Stimulated activated CD4-positive, alpha-beta T cell treated with anti-CD3 and anti-CD28 coated beads, Interleukin-15, amount 100 ng/mL, for 48 hours (primary cell): ENCODE data around the gene SPN.
"Not testable (repeated sequence)": the region's sequence is repeated elsewhere in the genome, so short reads cannot be mapped to it uniquely, and the experiment has no call there.

Experiments
- DNase-seq, 2 donors: peaks; one replicate each; pipeline ENCODE4 v3.0.0-alpha.2; 2020; ENCODE audit warnings: low read depth in 2 of 2

The SPN gene

DNA sequence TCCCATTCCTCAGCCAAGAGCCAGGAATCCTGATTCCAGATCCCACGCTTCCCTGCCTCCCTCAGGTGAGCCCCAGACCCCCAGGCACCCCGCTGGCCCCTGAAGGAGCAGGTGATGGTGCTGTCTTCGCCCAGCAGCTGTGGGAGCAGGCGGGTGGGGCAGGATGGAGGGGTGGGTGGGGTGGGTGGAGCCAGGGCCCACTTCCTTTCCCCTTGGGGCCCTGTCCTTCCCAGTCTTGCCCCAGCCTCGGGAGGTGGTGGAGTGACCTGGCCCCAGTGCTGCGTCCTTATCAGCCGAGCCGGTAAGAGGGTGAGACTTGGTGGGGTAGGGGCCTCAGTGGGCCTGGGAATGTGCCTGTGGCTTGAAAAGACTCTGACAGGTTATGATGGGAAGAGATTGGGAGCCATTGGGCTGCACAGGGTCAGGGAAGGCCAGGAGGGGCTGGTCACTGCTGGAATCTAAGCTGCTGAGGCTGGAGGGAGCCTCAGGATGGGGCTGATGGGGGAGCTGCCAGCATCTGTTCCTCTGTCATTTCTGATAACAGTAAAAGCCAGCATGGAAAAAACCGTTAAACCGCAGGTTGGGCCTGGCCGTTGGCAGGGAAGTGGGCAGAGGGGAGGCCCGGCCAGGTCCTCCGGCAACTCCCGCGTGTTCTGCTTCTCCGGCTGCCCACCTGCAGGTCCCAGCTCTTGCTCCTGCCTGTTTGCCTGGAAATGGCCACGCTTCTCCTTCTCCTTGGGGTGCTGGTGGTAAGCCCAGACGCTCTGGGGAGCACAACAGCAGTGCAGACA, at the start of gene SPN:
Gene SPN, plus strand, starts transcription at position 232 of the 791 bp plus-strand sequence. Its CDS starts 482 bp downstream, at position 714.
- DNase-seq, result peak in 1 of 2 donors; percentile 21

- peak; percentile 83 to 93 for DNase-seq
These were observed 49.6 kb upstream of the SPN start for GRCh38 chr16:29613307-29614057.

DNA sequence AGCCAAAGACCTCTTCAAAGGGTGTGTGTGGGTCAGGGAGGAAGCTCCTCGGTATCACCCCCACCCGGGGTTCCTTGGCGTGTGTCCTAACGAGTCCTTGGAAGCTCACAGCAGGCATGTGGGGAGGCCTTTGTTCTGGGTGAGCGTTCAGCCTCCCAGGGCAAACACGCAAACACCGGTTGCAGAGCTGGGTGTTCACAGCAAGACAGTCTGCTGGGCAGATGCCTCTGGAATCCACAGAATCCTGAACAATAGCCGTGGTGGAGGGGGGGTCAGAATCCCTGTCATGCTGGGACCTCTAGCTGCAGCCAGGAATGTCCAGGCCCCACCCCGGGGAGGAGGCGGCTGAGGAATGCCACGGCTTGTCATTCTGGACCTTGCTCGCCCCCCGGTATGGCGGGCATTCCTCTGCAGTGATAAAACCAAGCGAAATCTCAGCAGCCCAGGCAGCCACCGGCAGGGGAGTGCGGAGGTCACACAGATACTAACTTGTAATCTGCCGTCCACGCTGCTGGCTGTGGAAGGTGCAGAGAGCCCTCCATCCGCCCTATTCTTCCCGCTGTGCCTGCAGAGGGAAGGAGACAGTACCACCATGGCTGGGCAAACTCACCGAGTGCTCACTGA, 48.2 kb upstream of the SPN start:
- not testable (repeated sequence) for DNase-seq

DNA sequence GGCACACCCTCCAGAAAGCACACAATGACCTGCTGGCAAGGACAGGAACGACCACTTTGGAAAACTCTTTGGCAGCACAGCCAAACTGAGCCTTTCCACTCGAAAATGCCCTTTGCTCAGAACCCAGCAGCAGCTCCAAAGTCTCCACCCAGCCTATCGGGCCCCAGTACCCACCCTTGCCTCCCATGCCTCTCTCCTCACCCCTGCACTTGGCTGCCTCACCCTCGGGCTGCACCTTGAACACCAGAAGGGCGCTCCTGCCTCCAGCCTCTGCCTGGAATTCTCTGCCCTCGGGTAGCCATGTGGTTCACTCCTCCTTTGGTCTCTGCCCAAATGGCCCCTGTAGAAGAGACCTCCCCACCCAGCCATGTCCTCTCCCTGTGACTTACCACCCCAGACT, 46.9 kb upstream of the SPN start:
- not testable (repeated sequence) for DNase-seq

DNA sequence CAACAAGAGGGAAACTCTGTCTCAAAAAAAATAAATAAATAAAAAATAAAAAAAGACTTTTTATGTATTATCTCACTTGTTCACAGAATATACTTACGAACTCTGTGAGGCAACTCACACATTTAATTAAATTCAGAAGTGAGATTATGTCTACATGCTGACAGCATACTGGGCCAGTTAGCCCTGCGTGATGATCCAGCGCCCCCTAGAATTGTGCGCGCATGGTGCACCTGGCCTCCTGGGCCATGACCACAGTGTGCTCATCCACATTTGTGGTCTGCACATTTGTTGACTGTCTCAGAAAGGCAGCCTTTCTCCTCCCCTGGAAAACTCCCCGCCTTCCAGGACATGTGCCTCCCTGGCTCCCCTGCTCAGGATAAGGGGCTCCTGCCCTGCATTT, 42.5 kb upstream of the SPN start:
- peak in 1 of 2 donors; percentile 39 for DNase-seq

DNA sequence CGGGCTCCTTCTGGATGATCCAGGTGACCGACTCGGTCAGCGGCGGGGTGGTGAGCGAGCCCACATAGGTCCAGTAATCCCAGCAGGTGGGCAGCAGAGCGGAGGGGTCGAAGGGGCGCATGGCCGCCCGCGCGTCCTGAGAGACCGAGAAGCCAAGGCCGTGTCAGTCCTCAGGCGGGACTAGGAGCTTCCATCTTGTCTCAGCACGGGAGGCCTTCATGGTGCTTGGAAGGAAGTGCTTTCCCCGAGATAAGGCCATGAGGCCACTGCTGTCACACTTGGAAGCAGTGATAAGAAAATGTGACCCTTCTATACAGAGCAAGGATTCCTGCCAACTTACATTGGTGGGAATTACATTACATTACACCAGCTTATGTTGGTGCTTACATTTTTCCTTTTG, 40.3 kb upstream of the SPN start:
- not testable (repeated sequence) for DNase-seq

DNA sequence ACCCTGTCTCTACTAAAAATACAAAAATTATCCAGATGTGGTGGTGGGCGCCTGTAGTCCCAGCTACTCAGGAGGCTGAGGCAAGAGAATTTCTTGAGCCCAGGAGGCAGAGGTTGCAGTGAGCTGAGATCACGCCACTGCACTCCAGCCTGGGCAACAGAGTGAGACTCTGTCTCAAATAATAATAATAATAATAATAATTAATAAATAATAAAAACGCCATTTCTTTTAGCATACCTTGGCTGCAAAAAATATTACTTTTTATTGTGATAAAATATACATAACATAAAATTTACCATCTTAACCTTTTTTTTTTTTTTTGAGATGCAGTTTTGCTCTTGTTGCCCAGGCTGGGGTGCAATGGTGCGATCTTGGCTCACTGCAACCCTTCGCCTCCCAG, 39.8 kb upstream of the SPN start:
- not testable (repeated sequence) for DNase-seq

- DNase-seq, result not testable (repeated sequence)
These were observed 37.9 kb upstream of the SPN start for GRCh38 chr16:29625114-29625513.

GRCh38 chr16:29626778-29627331, 36.2 kb upstream of the SPN start:
- peak; percentile 53 to 58 for DNase-seq

- not testable (repeated sequence) for DNase-seq
These were observed 35.4 kb upstream of the SPN start for GRCh38 chr16:29627661-29628075.

- DNase-seq, result not testable (repeated sequence)
These were observed 34.3 kb upstream of the SPN start for GRCh38 chr16:29628707-29629106.

- not testable (repeated sequence) for DNase-seq
These were observed 33.7 kb upstream of the SPN start for GRCh38 chr16:29629318-29629717.

DNA sequence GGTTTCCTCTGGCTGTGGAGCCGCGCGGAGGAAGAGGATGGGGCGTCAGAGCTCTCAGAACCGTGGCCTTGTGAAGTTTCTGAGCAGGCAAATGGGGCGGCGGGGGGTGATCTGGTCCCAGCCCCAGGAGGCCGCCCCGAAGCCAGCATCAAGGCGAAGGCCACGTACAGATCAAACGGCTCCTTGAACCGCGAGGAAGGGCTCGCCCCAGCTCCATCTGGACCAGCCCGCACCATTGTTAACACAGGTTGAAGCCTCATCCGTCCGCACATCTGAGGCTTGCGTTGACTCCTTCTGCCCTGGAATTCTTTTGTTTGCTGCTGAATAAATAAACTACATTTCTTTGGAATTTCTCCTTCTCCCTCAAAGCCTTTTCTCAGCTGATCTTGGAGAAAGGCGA, 31.4 kb upstream of the SPN start:
- DNase-seq, result not testable (repeated sequence)

DNA sequence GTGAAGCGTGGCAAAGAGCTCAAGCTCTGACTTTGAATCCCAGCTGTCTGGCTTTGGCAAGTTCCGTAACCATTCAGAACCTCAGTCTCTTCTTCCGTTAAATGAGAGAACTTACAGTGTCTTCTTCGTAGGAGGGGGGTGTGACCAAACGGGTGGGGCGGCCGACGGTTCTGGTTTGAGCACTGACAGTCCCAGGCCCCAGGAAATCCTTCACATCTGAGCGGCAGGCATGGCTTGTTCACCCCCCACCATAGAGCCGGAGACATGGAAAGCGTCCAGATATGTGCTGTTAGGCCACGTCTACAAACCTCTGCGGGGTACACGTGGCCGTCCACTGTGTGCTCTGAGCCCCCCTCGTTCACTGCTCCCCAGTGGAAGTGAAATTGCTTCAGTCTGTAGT, 27.1 kb upstream of the SPN start:
- not testable (repeated sequence) for DNase-seq

DNA sequence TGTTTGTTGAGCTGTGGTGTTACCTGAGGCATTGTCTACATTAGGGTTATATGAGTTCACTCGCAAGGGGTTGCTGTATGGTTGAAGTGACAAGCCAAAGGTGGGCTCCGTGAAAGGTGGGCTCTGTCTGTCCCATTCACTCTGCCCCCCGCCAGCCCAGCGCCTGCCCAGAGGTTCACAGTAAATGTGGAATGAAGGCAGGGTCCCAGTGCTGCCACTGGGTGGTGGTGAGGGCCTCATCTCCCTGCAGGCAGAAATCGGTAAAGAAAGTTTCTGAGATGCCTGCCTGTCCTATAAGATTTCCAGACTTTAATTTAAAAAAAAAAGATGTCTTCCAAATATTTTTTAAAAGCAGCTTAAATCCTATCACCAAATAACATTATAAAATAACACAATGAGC, 26.7 kb upstream of the SPN start:
- not testable (repeated sequence) for DNase-seq

- DNase-seq, result not testable (repeated sequence)
These were observed 24.3 kb upstream of the SPN start for GRCh38 chr16:29638751-29639150.

- no peak for DNase-seq
These were observed 21.5 kb upstream of the SPN start for GRCh38 chr16:29641561-29641960.

DNA sequence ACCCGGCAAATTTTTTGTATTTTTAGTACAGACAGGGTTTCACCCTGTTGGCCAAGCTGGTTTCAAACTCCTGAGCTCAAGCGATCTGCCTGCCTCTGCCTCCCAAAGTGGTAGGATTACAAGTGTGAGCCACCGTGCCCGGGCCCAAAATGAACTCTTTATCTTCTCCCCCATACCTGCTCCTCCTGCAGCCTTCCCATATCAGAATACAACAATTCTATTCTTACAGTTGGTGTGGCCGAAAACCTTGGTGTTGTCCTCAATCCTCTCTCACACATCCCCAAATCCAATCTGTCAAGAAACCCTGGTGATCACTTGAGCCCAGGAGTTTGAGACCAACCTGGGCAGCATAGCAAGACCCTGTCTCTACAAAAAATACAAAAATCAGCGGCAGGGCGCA, 19.5 kb upstream of the SPN start:
- no peak for DNase-seq

DNA sequence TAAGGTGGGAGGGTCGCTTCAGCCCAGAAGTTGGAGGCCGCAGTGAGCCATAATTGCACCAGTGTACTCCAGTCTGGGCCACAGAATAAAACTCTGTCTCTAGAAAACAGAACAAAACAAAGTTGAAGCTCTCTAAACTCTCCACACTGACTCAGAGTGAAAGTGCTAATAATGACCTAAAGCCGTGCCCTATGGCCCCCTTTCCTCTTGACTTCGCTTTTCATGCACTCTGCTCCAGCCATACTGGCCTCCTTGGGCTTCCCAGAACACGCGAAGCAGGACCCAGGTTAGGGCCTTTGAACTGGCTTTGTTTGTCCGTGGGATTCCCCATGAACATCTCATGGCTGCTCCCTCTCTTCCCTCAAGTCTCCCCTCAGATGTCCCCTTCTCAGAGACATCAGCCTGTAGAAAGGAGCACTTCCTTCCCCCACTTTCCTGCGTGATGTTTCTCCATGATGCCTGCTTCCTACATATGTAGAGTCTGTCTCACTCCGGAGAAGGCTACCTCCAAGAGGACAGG, 18.6 kb upstream of the SPN start:
- DNase-seq, result no peak

DNA sequence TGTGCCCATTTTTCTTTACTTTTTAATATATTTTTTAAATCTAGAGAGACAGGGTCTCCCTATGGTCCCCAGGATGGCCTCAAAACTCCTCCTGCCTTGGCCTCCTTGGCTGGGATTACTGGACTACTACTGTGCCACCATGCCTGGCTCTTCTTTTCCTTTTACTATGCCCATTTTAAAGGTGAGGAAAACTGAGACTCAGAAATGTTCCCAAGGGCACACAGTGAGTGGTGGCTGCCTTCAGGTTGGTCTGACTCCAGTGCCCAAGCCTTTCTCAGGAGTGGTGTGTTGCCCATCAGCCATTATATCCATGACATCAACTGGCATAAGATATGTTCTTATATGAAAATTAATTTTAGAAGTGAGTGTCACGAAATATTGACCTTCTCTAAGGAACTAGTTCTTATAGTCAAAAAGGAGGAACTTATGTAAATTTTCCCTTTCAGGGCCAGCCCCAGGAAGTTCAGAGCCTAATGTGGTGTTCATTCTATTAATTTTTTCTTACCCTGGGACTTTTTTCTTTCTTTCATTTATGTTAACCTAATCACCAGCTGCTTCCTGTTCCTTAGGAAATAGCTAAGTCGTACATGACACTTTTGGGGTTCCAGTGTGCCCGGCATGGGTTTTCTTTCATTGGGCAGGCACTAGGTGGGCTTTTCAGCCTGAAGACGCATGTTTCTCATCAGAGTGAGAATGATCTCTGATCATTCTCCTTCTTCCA, 17.9 kb upstream of the SPN start:
- DNase-seq, result no peak

DNA sequence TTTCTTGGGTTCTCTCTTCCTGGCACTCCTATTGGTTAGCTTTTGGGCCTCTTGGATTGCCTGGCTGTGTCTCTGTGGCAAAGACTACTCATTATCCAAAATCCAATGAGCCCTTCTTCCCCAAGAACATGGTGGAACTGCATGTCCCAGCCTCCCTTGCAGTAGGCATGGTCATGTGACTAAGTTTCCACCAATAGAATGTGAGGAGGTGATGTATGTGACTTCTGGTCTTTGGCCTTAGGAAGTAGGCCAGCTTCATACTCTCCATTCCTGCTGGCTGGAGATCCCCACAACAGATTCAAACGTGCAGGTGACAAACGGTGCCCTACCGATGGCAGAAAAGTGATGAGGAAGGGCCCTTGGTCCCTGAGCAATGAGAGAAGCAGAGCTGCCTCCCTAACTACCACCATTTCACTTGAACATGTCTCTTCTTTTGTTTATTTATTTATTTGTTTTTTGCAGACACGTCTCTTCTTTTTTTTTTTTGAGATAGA, 17.3 kb upstream of the SPN start:
- DNase-seq, result no peak
